ENCODE results near the gene TIMP3.

TIMP3 gene

DNA sequence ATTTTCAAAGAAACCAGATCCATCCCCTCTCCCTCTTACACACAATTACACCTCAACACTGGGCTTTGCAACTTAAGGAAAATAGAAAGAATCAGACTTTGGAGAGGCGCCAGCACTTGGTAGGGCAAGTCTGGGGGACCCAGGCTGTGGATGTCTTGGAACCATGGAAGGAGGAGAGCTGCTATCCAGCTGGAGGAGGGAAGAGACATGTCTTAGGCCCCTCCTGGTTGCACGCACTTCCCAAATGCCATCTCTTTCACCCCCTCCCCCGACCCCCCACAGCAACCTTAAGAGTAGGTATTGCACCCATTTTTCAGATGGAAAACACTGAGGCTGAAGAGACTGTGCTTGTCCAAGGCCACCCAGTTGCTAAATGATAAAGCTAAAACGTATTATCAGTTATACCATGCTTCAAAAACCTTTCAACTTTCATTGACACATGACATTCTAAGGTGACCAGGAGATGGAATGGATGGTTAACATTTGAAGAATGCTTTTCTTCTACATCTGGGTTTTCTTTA, 3.9 kb downstream of the TIMP3 start:
- DNase-seq (ENCODE audit: low read depth in 2 of 3, low spot score in 2 of 3) = no peak

DNA sequence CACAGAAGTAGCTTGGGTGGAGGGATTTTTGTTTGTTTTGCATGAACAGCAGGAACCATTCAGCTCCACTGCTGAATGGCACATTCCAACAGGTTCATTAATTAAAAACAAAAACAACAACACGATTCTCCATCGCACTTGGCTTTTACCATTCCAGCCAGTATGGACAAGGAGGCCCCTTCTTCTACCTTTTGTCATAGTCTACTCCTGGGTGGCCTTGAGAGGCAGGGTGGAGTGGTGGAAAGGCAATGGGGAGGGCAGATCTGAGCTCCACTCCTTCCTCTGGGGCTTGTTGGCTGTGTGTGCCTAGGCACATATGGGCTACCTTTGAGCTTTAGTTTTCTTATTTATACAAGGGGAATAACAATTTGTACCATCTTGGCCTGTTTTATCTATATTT, 4.8 kb downstream of the TIMP3 start:
- DNase-seq (ENCODE audit: low read depth in 2 of 3, low spot score in 2 of 3) = no peak

DNA sequence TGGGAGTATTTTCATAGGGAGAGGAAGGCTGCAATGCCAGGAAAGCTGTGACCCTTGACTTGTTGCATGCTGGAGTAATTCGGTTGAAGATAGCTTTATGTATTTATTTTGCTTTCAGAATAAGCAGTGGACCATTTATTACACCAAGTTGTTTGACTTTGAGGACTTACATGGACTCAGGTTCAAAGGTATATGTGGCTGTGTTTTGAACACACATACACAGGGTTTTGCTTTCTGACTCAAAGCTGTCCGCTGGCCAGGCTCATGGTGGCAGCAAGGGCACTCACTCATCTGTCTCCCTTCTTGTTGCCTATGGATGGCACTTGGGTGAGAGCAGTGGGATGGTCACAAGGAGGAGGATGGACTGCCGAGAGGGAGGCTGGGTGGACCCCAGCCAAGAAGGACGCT, 6.5 kb downstream of the TIMP3 start:
- no peak for DNase-seq (ENCODE audit: low read depth in 2 of 3, low spot score in 2 of 3)

DNA sequence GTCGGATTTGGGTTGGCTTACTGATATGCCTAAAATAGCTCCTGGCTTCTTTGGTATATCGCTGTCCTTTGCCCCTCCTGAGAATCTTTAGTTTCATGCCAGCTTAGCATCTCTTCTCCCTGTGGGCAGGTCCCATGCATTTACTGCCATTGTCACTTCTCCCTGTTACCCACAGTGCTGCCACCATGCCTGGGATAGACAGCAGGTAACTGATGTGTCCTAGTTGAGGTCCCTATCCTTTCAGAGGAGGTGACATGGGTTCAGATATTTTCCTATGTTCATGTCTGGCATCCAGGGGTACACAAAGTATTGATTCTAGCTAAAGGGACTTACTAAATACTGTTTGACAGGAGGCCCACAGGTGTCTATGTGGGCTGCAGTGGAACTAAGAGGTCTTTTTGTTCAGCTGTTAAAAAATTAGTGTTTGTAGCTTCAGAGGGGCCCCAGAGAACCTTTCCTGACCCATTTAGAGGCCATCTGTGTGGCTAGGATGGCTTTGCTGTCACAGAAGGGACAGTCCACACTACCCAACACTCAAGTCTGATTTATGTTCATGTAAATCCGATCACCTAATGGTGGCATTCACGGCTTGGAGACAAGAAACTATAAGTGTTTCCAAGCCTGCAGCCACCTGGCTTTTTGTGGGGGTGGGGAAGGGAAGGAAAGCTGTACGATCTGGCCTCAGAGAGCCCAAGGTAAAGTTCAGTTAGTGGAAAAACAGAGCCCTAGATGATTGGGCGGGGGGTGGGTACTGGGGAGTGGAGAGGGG, 8.5 kb downstream of the TIMP3 start:
- DNase-seq (ENCODE audit: low read depth in 2 of 3, low spot score in 2 of 3) = no peak

DNA sequence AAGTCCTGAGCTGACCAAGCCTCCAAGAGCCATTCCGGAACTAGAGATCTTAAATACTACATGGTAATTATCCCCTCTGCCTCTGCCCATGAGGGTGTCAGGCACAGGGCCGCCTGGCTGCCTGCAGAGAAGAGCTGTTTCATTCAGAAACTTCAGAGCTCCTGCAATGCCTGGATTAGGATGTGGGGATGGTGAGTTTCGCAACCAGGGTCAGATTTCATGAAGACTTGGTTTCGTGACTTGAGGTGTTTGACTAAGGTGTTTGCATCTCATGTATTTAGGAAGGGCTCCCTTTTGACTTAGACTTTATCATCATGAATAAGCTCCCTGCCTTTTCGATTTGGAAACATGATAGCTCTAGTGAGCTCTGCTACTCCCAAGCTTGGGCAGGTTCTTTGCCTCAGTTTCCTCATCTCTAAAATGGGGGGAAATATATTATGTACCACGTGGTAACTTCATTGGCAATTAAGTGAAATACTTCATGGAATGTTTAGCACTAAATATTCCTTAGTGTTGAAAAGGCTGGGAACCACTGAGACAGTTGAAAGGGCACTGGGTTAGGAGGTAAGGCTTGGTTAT, 9.1 kb downstream of the TIMP3 start:
- no peak for DNase-seq (ENCODE audit: low read depth in 2 of 3, low spot score in 2 of 3)

DNA sequence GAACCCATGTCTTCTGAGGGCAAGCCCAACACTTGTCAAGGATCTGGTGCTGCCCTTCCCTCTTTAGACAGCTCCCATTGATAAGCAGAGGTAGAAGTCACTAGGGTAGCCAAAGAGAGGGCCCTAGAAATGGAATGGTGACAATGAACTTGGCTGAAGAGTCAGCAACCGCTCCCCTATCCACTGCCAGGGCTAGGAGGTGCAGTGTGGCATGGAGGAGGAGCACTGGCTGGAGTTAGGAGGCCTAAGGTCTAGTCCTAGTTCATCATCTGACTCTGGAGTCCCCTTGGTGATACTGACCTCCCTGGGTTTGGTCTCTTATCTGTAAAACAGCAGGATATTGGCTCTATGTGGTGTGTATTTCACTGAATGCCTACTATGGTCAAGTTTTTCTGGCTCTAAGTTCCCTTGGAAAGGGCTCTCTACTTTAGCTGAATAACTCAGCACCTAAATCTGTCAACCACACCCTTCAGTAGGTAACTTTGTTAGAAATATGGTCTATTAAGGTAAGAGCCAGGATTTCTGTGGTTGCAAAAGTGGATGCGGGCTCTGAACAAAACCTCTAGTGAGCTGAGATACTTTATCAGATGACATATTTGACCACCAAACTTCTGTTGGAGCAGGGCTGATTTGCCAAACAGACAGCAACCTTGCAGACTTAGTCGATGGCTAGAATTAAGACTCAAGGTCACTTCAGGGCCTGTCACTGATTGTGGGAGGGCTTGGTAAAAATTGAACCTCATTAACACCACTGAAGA, 10.5 kb downstream of the TIMP3 start:
- DNase-seq (ENCODE audit: low read depth in 2 of 3, low spot score in 2 of 3) = no peak

DNA sequence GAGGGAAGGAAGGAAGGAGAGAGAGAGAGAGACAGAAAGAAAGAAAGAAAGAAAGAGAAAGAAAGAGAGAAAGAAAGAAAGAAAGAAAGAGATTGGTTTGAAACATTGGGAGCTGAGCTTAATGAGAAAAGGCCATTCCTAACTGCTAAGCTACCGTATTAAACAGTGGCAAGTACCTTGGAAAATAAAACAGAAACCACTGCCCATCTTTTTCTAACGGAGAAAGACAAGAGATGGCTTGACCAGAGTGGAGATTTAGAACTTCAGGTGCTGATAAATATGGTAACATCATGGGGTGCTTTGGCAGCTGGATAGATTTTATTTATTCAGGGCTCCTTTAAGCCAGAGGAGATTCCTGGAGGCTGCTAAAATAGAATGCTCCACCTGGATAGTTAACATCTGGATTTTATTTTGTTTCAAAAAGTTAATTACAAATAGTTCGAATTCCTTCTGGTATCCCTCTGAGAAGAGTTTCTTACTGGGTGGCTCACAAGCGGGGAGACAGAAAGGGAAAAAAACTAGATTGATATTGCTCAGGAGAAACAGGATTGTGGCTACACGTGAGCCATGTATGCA, 12.9 kb downstream of the TIMP3 start:
- DNase-seq (ENCODE audit: low read depth in 2 of 3, low spot score in 2 of 3) = no peak

DNA sequence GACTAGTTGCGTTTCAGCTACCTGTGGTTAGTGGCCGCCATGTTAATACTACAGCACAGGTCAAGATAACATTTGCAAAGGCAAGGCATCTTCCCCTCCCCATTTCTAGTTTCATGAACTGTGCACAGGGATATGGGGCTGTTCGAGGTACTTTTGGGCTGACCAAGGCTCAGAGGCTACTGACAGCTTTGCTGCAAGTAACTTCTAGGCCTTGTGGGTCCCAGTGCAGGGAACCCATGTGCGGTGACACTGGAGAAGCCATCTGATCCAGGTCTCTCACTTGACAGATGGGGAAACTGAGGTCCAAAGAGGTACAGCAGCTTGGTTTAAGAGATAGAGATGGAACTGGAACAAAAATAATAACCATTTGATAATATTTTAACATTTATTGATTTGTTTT, 13.6 kb downstream of the TIMP3 start:
- no peak for DNase-seq (ENCODE audit: low read depth in 2 of 3, low spot score in 2 of 3)

DNA sequence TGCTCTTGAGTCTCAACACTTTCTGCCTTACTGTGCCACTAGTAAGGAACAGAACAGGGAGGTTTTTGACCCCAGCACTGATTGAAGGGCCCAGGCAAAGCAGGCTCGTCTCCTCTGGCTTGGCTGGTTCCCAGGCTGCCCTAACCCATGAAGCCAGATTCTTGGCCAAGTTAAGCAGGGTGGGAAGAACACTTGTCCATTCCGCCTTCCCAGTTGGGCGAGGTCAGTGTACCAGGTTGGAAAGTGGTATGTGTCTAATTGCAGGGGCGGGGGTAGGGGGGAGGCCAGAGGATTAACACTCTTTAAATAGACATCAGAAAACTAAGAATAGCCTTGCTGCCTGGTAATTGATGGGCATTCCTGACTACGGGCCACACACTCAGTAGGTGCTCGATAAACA, 14.4 kb downstream of the TIMP3 start:
- DNase-seq (ENCODE audit: low read depth in 2 of 3, low spot score in 2 of 3) = no peak

DNA sequence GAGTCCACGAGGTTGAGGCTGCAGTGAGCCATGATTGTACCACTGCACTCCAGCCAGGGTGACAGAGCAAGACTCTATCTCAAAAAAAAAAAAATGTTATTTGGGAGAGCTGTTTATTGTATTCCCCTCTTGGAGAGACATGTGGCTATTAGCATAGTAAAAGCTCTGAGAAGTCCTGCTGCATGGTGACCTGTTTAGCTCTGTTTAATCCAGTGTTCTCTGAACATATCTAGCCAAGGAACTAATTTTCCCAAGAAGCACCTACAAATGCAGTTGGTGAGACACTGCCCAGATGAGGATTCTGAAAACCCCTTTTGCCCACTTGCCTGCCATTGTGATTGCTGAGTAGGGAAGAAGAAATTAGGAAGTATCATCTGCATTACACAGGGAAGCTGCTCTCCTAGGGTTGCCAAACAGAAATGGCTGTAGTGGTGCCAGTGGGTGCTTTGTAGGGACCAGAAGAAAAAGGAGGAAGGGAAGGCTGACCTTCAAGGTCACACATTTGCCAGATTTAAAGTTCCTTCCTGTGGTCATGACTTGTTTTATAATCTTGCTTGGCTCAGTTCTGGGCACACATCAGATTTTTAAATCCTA, 15.7 kb downstream of the TIMP3 start:
- DNase-seq (ENCODE audit: low read depth in 2 of 3, low spot score in 2 of 3) = no peak

DNA sequence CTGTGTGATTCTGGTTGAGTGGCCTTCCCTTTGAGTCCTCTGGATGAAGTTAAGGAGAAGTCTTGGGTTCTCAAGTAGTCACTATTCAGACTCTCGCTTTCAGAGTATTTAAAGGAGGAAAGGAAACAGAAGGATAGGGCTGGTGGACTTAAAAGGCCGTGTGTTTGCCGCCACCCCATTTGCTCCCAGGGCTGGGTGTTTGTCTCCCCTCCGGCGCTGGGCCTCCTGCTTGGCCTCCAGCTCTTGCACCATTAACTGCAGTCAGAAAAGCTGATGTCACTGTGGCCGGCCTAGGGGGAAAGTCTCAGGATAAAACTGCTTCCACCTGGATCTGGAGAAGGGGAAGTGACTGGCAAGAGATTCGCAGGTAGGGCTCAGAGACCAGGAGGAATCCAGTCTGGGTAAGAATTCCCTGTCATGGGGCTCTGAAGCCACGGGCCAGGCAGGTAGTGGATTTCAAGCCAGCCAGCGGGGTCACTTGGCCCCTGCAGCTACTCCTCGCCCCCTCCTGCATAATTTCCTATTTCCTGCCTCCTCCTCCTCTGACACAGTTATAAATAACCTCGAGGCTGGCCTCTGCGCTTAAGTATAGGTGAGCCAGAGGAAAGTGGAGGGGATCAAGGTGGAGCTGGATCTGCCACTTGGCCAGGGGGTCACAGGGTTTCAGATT, 17.1 kb downstream of the TIMP3 start:
- DNase-seq (ENCODE audit: low read depth in 2 of 3, low spot score in 2 of 3) = no peak

DNA sequence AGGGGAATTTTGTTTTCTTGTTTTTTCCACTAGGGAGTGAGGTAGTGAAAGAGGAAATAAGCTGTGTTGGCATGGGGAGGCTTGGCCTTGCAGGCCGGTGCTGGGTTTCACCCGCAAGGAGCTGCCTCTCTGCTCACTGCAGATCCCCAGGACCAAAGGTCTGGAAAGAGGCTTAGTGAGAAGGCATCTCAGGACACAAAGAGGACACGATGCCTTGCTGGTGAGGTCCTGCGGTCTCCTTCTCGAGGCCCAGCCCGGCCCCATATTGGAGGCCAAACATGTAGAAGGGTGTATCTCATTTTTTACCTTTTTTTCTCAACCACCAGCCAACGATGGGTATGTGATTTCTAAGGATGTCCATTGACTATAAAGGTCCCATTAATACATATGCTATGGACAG, 17.6 kb downstream of the TIMP3 start:
- DNase-seq (ENCODE audit: low read depth in 2 of 3, low spot score in 2 of 3) = no peak

DNA sequence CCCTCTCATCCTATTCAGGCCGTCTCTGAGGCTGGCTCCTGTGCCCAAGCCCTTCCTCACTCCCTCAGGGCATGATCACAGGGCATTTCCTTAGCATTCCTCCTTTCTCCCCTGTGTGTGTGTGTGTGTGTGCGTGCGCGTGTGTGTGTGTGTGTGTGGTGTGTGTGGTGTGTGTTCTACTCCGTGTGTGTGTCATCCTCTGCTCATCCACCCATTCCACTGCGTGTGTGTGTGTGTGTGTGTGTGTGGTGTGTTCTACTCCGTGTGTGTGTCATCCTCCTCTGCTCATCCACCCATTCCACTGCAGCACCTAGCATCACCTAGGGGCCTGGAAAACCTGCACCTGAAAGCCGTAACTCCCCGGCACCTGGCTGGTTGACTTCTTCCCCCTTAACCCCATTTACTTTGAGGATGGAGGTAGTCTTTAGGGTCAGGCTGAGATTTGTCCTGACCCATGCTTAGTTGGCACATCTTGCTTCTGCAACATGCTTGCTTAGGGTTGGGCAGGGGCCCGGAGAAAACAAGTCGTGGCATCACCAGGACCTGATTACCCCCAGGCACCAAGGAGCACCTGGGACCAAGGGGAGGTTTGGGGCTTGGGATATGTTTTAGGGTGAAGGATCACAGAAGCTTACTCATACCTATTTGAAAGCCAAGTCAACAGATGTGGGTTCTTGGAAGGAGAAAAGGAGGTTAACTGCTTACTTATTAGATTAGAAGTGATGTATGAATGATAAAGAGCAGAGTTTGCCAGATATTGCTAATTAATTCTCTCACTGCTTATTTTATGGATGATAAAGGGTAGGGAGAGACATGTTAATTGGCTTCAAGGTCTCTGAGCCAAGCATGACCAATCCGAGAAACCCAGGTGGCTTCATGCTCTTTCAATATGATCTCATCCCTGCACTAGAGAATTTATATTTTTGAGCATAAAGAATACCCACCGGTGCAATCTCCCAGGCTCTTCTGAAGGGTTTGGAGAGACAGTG, 18.9 kb downstream of the TIMP3 start:
- DNase-seq (ENCODE audit: low read depth in 2 of 3, low spot score in 2 of 3) = no peak

DNA sequence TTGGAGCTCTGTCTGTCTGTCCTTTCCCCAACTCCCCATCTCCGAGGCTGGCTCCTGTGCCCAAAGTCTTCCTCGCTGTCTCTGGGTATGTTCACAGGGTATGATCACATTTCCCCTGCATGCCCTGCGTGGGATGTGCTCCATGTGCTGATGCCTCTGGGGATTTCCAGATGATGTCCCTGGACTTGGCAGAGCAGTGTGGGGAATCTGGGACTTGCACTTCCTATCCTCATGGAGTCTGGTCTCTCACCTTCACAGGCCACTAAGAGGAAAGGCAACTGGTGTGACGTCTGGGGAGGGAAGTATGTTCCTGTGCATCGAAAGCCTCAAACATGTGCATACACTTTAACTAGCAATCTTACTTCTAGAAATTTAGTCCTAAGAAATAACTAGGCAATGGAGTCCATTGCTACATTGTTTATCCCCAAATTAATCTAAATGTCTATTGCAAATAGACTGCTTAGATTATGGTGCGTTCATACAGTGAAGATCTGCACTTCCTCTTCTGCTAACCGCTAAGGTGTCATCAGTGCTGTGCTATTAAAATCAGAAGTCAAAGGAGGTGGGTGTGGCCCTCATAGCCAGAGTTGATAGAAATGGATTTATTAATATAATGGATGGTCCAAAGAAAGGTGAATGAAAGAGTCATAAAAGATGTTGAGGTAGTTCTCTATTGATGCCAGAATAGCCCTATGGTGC, 20.8 kb downstream of the TIMP3 start:
- no peak for DNase-seq (ENCODE audit: low read depth in 2 of 3, low spot score in 2 of 3)

DNA sequence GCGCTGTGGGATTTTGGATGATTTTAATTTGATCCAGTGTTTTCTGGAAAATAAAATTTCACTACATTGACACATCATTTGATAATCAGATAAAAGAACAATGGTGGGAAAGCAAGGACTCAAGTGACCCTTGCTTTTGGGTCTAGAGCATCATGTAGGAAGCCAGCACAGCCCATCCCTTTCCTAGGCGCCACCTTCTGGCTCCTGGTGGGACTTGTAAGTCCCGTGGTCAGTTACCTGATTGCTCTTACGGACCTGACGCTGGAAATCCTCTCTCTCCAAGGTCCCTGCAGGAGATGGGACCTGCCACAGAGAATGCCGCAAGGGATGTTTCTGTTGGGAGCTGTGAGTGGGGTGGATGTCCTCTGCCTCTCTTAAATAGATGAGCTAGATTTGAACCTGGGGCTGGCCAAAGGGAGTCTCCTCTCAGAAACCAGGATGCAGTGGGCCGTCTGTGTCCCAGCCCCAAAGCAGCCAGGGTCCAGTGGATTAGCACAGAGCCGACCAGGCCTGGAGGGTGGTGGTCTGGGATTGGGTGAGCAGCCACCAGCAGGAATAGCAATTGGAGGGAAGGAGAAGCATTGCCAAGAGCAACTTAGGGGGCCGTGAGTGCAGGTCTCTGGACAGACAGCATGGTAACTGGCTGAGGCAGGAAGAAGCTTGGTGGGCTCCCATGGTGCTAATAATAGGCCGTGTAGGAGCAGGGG, 21.7 kb downstream of the TIMP3 start:
- DNase-seq (ENCODE audit: low read depth in 2 of 3, low spot score in 2 of 3) = no peak

DNA sequence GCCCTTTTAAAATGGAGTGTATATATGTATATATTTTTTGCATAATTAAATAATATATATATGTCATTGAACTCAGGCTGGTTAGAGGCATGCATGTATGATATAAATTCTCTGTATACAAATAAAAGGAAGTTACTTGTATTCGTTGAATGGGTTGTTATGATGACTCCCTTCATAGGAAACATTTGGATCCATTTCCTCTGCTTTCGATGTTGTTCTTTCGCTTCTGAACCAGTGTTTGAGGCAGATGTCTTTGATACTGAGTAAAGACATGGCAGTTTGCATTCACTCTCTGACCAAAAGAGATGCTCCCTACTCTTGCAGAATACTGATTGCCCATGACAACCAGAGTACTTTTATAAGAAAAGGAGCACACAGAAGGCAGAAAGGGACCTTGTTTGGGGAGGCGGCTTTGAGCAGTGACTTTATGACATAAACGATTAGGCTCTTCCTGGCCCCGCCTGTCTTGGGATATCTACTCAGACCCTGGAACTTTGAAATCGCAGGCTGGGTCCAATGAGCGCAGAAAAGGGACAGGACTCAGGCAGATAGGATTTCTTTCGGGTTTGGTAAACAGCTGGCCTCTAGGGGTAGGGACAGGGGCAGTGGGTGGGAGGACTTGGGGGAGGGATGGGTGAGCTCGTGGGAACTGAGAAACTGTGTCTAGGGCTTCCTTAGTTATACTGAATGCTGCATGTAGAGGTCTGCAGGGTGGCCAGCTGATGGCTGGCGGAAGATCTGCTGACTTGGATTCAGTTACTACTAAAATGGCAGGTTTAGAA, 23.2 kb downstream of the TIMP3 start:
- DNase-seq (ENCODE audit: low read depth in 2 of 3, low spot score in 2 of 3) = no peak

DNA sequence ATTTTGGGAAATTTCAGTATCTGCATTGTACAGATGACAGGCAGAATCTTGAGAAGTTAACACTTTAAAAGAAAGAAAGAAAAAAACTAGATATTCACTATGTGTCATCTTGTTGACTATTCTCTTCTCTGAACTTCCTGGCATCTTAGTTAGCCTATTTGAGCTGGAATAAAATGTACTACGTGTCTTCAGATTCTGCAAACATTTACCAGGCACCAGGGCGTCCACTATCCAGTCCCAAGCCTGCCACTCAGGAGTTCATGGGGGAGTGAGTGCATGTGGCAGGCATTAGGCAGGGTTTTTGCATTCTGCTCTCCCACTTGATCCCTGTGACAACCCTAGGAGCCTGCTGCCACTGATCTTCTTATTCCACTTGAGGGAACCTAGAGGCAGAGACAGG, 25.0 kb downstream of the TIMP3 start:
- no peak for DNase-seq (ENCODE audit: low read depth in 2 of 3, low spot score in 2 of 3)
